ENCODE data around the gene CCDC27.

DNA sequence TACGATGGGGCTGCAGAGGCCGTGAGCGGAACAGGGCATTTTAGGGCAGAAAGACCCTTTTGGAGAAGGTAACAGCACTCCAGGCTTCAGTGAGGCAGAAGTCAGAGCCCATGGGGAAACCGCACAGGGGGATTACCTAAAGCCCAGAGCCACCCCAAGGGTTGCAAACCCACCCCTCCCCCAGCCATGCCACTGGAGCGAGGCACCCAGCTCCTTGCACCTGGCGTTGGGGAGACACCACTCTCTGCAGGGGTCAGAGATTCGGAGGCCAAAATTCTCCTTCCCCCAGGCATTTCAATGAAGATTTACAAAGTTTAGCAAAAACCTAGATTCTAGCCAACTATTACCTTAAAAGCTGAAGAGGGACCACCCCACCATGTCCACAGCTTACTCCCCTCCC lies 38.4 kb upstream of the CCDC27 start:
- TF ChIP-seq, protein P1, sequence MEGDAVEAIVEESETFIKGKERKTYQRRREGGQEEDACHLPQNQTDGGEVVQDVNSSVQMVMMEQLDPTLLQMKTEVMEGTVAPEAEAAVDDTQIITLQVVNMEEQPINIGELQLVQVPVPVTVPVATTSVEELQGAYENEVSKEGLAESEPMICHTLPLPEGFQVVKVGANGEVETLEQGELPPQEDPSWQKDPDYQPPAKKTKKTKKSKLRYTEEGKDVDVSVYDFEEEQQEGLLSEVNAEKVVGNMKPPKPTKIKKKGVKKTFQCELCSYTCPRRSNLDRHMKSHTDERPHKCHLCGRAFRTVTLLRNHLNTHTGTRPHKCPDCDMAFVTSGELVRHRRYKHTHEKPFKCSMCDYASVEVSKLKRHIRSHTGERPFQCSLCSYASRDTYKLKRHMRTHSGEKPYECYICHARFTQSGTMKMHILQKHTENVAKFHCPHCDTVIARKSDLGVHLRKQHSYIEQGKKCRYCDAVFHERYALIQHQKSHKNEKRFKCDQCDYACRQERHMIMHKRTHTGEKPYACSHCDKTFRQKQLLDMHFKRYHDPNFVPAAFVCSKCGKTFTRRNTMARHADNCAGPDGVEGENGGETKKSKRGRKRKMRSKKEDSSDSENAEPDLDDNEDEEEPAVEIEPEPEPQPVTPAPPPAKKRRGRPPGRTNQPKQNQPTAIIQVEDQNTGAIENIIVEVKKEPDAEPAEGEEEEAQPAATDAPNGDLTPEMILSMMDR (IDR thresholded peaks at IDR 0.05): no peak
- TF ChIP-seq EZH2 (IDR thresholded peaks at IDR 0.05) (no peak), EZH2phosphoT487 (IDR thresholded peaks at IDR 0.05) (no peak)

Data from neural progenitor cell (in vitro differentiated cells).